COLO668 (cell line): ENCODE results near the gene SSC4D.

Experiments used
- DNase-seq: peaks from one replicate; lab custom pipeline; 2025; ENCODE audit not compliant: unreplicated experiment; lab: John Stamatoyannopoulos, UW

The SSC4D gene

GRCh38 chr7:76356115-76356514 lies 53.4 kb downstream of the SSC4D start:
- DNase-seq = no peak

GRCh38 chr7:76354981-76355730 lies 54.3 kb downstream of the SSC4D start:
- no peak for DNase-seq

DNA sequence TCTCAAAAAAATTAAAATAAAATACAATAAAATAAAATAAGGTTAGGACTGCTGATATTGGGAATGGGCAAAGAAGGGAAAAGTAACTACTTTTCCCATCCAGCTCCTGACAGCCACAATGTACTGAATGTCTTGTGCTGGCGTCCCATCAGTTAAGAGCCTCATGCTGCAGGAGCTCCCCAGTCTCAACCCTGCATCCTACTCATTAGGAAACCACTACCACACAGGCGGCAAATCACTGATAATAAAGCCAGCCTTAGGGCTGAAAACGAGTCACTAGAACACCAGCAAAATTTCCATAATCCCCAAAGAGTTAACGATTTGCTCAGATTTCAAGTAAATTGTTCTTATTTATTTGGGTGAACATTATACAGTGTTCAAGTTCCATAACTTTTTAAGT lies 55.0 kb downstream of the SSC4D start:
- DNase-seq = no peak

DNA sequence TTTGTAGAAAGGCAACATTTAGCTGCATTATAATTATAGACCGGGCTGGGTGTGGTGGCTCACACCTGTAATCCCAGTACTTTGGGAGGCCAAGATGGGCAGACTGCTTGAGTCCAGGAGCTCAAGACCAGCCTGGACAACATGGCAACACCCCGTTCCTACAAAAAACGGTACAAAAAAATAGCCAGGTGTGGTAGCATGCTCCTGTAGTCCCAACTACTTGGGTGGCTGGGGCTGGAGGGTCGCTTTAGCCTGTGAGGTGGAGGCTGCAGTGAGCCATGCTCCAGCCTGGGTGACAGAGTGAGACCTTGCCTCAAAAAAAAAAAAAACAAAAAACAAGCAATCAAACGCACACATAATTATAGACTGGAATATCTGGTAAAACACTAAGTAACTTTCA lies 55.8 kb downstream of the SSC4D start:
- no peak for DNase-seq

GRCh38 chr7:76352193-76352592 lies 57.3 kb downstream of the SSC4D start:
- DNase-seq = no peak

- DNase-seq = no peak
Measured at GRCh38 chr7:76351372-76351771, 58.1 kb downstream of the SSC4D start.

DNA sequence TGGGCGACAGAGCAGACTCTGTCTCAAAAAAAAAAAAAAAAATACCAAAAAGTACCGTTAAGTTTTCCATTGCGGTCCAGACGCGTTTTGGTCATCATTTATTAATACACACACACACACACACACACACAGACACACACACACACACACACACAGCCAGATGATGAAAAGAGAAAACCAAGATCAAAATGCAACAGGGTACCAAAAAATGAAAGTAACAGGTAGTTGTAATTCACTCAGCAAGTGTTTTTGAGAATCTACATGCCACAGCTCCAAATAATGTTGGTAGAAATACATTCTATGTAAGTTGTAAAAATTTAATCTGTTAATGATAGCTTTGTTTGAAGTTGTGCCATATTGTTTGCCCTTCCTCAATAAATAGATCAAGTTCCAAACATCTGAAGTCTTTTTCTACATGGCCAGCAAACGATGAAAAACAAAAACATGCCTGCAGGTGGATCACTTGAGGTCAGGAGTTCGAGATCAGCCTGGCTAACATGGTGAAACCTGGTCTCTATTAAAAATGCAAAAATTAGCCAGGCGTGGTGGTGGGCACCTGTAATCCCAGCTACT lies 60.1 kb downstream of the SSC4D start:
- DNase-seq = no peak

DNA sequence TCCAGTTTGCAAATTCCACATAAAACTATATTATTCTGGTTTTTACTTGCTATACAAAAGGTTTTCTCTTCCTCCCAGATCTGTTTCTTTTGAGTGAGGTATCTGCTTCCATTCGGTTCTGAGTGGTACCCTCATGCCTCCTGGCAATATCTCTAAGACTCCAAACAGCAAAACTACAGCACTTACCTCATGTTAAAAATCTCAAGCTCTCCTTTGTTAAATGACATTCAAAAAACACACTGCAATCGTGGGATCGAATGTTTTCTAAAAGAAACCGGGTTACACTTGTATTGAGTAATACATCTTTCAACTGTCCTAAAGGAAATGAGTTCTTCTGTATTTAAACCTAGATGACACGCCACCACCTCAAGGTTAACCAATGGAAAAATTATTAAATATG lies 61.8 kb downstream of the SSC4D start:
- DNase-seq = no peak

DNA sequence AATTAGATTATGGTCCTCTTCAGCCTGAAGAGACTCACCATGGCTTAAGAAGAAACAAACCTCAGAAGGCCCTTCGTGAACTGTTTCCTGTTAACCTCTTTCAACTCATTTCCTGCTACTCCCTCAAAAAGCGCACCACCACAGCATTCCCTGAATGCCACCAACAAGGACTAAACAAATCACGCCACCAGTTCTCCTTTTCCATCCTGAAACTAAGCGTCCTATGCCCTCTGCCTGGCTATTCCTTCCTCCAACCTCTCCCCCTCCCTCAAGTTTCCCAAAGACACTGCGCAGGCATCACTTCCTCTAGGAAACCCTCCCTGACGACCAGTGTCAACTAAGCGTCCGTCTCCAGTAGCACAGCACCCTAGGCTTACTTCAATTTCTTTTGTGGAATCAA lies 62.7 kb downstream of the SSC4D start:
- no peak for DNase-seq

- DNase-seq = no peak
Measured at GRCh38 chr7:76346097-76346496, 63.4 kb downstream of the SSC4D start.

GRCh38 chr7:76343931-76344321 lies 65.6 kb downstream of the SSC4D start:
- no peak for DNase-seq

GRCh38 chr7:76343294-76343930 lies 66.1 kb downstream of the SSC4D start:
- no peak for DNase-seq

DNA sequence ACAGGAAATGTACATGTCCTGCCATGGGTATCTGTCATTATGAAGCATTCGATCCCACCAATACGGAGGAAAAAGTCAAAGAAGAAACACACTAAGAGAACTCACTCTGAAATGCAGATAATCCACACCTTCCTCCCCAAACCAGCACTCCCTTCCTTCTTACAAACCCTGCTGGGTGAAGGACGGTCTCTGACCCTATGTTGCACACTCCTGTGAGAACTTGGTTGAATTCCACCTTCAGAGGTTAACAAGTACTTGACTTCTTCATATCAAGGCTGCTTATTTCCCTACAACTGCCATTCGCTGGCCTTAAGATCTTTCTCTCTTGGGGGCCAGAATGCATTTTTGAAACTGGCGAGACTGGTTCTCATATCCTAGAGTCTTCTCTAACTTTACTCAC lies 67.3 kb downstream of the SSC4D start:
- no peak for DNase-seq

DNA sequence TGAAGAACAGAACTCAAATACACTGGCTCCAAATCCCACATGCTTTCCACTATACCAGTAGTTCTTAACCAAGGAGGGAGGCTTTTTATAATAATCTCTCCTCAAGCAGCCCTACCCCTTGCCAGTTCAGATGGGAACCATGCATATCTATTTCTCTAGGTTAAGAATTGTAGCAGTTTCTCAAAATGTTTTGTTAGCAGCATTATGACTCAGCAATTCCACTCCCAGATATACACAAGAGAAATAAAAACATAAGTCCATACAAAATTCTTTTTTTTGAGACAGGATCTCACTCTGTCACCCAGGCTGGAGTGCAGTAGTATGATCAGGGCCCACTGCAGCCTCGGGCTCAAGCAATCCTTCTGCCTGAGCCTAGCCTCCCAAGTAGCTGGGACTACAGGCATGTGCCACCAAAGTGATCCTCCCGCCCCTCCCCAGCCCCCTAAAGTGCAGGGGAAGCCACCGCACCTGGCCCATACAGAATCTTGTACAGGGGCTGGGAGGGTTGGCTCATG lies 68.8 kb downstream of the SSC4D start:
- no peak for DNase-seq
